ENCODE data around the gene FAM200C. TPM values are rescaled to one million over a fixed set of nuclear protein-coding genes. Genes with fewer than 3 reads are reported as not detected.

Gene FAM200C
- total RNA-seq, 1 donor from 2014 or later: 6.5 TPM

DNA sequence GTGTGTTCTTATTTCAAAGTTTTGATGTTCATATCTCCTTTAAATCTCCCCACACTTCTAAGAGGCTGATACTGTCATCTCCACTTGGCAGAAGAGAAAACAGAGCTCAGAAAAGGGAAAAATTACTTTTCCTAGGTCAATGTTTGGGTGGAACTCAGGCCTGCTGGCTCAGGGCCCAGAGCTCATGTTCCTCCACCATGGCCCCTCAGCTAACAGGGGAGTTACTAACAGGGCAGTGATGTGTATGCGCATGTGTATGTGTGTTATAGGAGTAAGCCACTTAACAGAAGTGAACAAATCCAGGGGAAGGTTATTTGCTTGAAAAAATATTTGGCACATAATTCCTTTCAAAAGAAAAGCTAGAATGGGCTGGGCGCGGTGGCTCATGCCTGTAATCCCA is 32.0 kb downstream of the FAM200C start:
- no peak for DNase-seq (ENCODE audit: low spot score, unreplicated experiment)
- H3K9me3 Mint-ChIP-seq (ENCODE audit: low read depth): no peaks in the 10 kb centered on the region
- TF ChIP-seq, protein P1, sequence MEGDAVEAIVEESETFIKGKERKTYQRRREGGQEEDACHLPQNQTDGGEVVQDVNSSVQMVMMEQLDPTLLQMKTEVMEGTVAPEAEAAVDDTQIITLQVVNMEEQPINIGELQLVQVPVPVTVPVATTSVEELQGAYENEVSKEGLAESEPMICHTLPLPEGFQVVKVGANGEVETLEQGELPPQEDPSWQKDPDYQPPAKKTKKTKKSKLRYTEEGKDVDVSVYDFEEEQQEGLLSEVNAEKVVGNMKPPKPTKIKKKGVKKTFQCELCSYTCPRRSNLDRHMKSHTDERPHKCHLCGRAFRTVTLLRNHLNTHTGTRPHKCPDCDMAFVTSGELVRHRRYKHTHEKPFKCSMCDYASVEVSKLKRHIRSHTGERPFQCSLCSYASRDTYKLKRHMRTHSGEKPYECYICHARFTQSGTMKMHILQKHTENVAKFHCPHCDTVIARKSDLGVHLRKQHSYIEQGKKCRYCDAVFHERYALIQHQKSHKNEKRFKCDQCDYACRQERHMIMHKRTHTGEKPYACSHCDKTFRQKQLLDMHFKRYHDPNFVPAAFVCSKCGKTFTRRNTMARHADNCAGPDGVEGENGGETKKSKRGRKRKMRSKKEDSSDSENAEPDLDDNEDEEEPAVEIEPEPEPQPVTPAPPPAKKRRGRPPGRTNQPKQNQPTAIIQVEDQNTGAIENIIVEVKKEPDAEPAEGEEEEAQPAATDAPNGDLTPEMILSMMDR (IDR thresholded peaks at IDR 0.05; ENCODE audit: unreplicated experiment): no peak
- no peak overlapping the region for H3K4me3 Mint-ChIP-seq (ENCODE audit: low read depth)
- no peak overlapping the region for H3K27ac Mint-ChIP-seq
- H3K27me3 Mint-ChIP-seq: peaks cover 55% of the 10 kb centered on the region
- H3K4me1 Mint-ChIP-seq (ENCODE audit: low read depth): no peaks in the 10 kb centered on the region
- H3K36me3 Mint-ChIP-seq (ENCODE audit: insufficient read depth): no peaks in the 10 kb centered on the region

DNA sequence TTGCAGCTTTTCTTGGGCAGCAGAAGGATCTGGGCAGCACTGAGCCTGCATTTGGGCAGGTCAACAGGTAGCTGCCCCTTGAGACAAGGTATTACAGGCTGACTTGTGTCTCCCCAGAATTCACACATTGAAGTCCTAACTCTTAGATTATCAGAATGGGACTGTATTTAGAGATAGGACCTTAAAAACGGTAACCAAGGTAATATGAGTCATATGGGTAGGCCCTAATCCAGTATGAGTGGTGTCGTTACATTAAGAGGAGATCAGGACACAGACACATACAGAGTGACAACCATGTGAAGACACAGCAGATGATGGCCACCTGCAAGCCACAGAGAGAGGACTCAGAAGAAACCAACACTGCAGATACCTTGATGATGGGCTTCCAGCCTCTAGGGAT is 32.6 kb downstream of the FAM200C start:
- TF ChIP-seq, protein P1 (IDR thresholded peaks at IDR 0.05; ENCODE audit: unreplicated experiment): no peak
- DNase-seq (ENCODE audit: low spot score, unreplicated experiment): no peak
- H3K9me3 Mint-ChIP-seq (ENCODE audit: low read depth): no peaks in the 10 kb centered on the region
- H3K27ac Mint-ChIP-seq: no peak overlapping the region
- H3K27me3 Mint-ChIP-seq: peaks cover 49% of the 10 kb centered on the region
- no peaks in the 10 kb centered on the region for H3K36me3 Mint-ChIP-seq (ENCODE audit: insufficient read depth)
- H3K4me1 Mint-ChIP-seq (ENCODE audit: low read depth): no peaks in the 10 kb centered on the region
- no peak overlapping the region for H3K4me3 Mint-ChIP-seq (ENCODE audit: low read depth)

DNA sequence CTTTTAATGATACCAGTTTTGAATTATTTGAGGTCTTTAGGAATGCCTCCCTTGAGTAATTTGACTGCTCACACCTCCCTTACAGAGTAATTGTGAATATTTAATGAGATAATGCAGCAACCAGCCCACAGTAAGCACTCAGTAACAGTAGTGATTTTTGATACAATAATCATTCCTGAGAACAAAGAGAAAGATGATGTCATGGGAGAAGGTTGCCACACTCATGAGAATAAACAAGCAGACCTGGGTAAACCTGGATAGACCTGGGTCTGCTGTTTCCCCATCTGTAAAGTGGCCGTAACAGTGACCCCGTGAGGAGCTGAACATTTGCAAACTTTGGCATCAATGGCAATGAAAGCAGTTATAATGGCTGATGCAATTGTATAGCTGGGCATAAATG is 33.6 kb downstream of the FAM200C start:
- no peak overlapping the region for H3K4me3 Mint-ChIP-seq (ENCODE audit: low read depth)
- TF ChIP-seq, protein P1 (IDR thresholded peaks at IDR 0.05; ENCODE audit: unreplicated experiment): no peak
- peaks cover 38% of the 10 kb centered on the region for H3K27me3 Mint-ChIP-seq
- no peaks in the 10 kb centered on the region for H3K9me3 Mint-ChIP-seq (ENCODE audit: low read depth)
- H3K4me1 Mint-ChIP-seq (ENCODE audit: low read depth): no peaks in the 10 kb centered on the region
- DNase-seq (ENCODE audit: low spot score, unreplicated experiment): no peak
- no peaks in the 10 kb centered on the region for H3K36me3 Mint-ChIP-seq (ENCODE audit: insufficient read depth)
- H3K27ac Mint-ChIP-seq: no peak overlapping the region

DNA sequence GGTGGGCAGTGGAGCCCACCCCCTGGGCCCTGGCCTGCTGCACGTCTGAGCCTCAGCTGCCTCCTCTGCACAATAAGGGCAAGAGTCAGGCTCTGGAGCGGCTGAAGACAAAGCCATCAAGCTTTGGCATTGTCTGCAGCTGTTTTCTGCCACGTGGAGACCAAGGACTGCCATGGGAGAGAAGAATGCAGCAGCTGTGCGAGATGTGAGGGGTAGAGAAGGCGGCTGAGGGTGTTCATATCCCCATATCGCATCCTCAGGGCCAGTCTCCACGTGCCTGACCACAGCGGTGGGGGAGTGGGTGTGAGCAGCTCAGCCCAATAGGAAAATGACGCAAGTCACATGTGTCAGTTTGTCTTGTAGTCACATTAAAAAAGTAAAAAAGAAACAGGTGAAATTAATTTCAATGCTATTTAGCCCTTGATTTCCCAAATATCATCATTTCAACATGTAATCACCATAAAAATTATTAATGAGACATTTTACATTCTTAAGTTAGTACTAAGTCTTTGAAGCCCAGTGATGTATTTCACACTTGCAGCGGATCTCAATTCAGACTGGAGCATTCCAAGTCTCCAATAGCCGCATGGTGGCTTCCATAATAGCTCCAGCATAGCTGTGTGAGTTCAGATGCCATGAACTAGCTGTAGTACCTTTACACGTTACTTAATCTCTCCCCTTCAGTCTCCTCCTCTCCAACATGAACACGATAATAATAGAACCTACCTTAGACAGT is 36.0 kb downstream of the FAM200C start:
- peaks cover 2% of the 10 kb centered on the region for H3K4me1 Mint-ChIP-seq (ENCODE audit: low read depth)

DNA sequence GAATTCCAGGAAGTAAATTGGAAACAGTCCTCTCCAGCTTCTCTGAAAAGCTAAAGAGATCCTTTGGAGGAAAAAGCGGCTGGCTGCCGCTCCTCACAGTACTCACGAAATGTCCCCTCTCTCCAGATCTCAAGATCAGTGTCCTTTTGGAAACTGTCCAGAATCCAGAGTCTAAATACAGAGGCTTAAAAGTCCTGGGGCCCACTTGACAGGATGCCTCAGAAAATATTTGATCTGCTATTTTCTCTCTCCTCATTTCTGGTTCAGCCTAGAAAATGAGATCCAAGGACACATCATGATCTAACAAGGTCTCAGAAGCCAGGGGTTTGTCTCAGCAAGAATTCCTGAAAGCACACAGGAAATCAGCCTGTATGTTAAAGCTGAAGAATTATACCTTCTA is 36.6 kb downstream of the FAM200C start:
- Mint-ChIP-seq H3K36me3 (ENCODE audit: insufficient read depth) (no peaks in the 10 kb centered on the region), H3K9me3 (ENCODE audit: low read depth) (no peaks in the 10 kb centered on the region), H3K4me1 (ENCODE audit: low read depth) (peaks cover 2% of the 10 kb centered on the region), H3K27ac (no peak overlapping the region), H3K4me3 (ENCODE audit: low read depth) (no peak overlapping the region), H3K27me3 (peaks cover 15% of the 10 kb centered on the region)
- TF ChIP-seq, protein P1 (IDR thresholded peaks at IDR 0.05; ENCODE audit: unreplicated experiment): no peak
- no peak for DNase-seq (ENCODE audit: low spot score, unreplicated experiment)

More for the DNA sequence above, 36.0 kb downstream of the FAM200C start:
- TF ChIP-seq, protein P1 (IDR thresholded peaks at IDR 0.05; ENCODE audit: unreplicated experiment): no peak
- no peaks in the 10 kb centered on the region for H3K9me3 Mint-ChIP-seq (ENCODE audit: low read depth)
- H3K27ac Mint-ChIP-seq: no peak overlapping the region
- no peaks in the 10 kb centered on the region for H3K36me3 Mint-ChIP-seq (ENCODE audit: insufficient read depth)
- H3K4me3 Mint-ChIP-seq (ENCODE audit: low read depth): no peak overlapping the region
- DNase-seq (ENCODE audit: low spot score, unreplicated experiment): no peak
- peaks cover 20% of the 10 kb centered on the region for H3K27me3 Mint-ChIP-seq
